Colonic mucosa (tissue), 4 donors: ENCODE data around the gene PDE7B. TPM values are rescaled to one million over a fixed set of nuclear protein-coding genes. Genes with fewer than 3 reads are reported as not detected.

Source experiments
- DNase-seq: peaks from one replicate; pipeline ENCODE4 v3.0.0-alpha.2; 2020
- H3K27ac ChIP-seq: fragments of 200-600 bp; one replicate; pipeline ENCODE4 v1.8.0; 2021
- H3K27me3 ChIP-seq: fragments of 200-600 bp; one replicate; pipeline ENCODE4 v1.8.0; 2021
- H3K36me3 ChIP-seq: fragments of 200-600 bp; one replicate; pipeline ENCODE4 v1.8.0; 2021
- H3K4me1 ChIP-seq: fragments of 200-600 bp; one replicate; pipeline ENCODE4 v1.8.0; 2021; ENCODE audit warnings: mild to moderate bottlenecking
- H3K4me3 ChIP-seq: fragments of 200-600 bp; one replicate; pipeline ENCODE4 v1.8.0; 2021
- H3K9ac ChIP-seq, 2 donors: one replicate each; pipeline ENCODE4 v1.7.0; 2013; ENCODE audit warnings: control low read depth in 2 of 2, low read depth in 2 of 2, low read length in 2 of 2
- H3K9me3 ChIP-seq: fragments of 200-600 bp; one replicate; pipeline ENCODE4 v1.8.0; 2021
- CTCF ChIP-seq: fragments of 200-600 bp; IDR thresholded peaks from one replicate; pipeline ENCODE4 v1.8.0; 2022; ENCODE audit warnings: antibody characterized with exemption, mild to moderate bottlenecking
- intact Hi-C: fragments of 100-400 bp; cut with DNase I; formaldehyde crosslinking; loops from one replicate; pipeline ENCODE4 v1.14.1; 2022
- total RNA-seq, 2 donors: library from RNA; stranded (reverse); fragmentation: NEBNext Ultra II Directional in 1 of 2; extraction: Animal tissue kit (Norgen Biotek cat#: 25700) in 1 of 2; gene quantifications; one replicate each; pipeline ENCODE4 v1.2.1, GENCODE V29; 2021
- donor health status: healthy.
- donor health status: DM: no; HTN: no; CAD: no.
- donor health status: DM: no; HTN: no; CAD: no.

PDE7B gene
- total RNA-seq, 2 donors from 2014 or later, result 1.0 to 1.4 TPM

- no peak for DNase-seq
- intact Hi-C loops, result no loop called here
Observed at GRCh38 chr6:135940616-135941167, 89.2 kb downstream of the PDE7B start.

GRCh38 chr6:135941275-135942025 lies 89.9 kb downstream of the PDE7B start:
- no peak for TF ChIP-seq CTCF
- no peaks in the 10 kb centered on the region for H3K4me1 ChIP-seq
- H3K9me3 ChIP-seq, result no peaks in the 10 kb centered on the region
- no peaks in the 10 kb centered on the region for H3K36me3 ChIP-seq
- intact Hi-C loops, result no loop called here
- H3K27me3 ChIP-seq, result no peaks in the 10 kb centered on the region
- no peak overlapping the region for H3K27ac ChIP-seq
- H3K9ac ChIP-seq, result no peak overlapping the region
- H3K4me3 ChIP-seq, result no peak overlapping the region
- no peak for DNase-seq

More at GRCh38 chr6:135940616-135941167, 89.2 kb downstream of the PDE7B start:
- Histone ChIP-seq H3K4me1 (no peaks in the 10 kb centered on the region), H3K9me3 (no peaks in the 10 kb centered on the region), H3K27ac (no peak overlapping the region), H3K4me3 (no peak overlapping the region), H3K9ac (no peak overlapping the region), H3K27me3 (no peaks in the 10 kb centered on the region), H3K36me3 (no peaks in the 10 kb centered on the region)
- no peak for TF ChIP-seq CTCF

GRCh38 chr6:135944120-135944519 lies 92.6 kb downstream of the PDE7B start:
- no peak for DNase-seq
- H3K4me1 ChIP-seq, result no peaks in the 10 kb centered on the region
- no peaks in the 10 kb centered on the region for H3K27me3 ChIP-seq
- H3K27ac ChIP-seq, result no peak overlapping the region
- H3K36me3 ChIP-seq, result no peaks in the 10 kb centered on the region
- H3K9me3 ChIP-seq, result no peaks in the 10 kb centered on the region
- TF ChIP-seq CTCF, result no peak
- no peak overlapping the region for H3K4me3 ChIP-seq
- intact Hi-C loops, result no loop called here
- H3K9ac ChIP-seq, result no peak overlapping the region

GRCh38 chr6:135946674-135947073 lies 95.2 kb downstream of the PDE7B start:
- Histone ChIP-seq H3K4me3 (no peak overlapping the region), H3K27ac (no peak overlapping the region), H3K4me1 (no peaks in the 10 kb centered on the region), H3K27me3 (no peaks in the 10 kb centered on the region), H3K36me3 (no peaks in the 10 kb centered on the region), H3K9ac (no peak overlapping the region), H3K9me3 (no peaks in the 10 kb centered on the region)
- intact Hi-C loops, result no loop called here
- DNase-seq, result no peak
- TF ChIP-seq CTCF, result no peak

- Histone ChIP-seq H3K9ac (no peak overlapping the region), H3K9me3 (no peaks in the 10 kb centered on the region), H3K36me3 (no peaks in the 10 kb centered on the region), H3K27ac (no peak overlapping the region), H3K27me3 (no peaks in the 10 kb centered on the region), H3K4me3 (no peak overlapping the region), H3K4me1 (no peaks in the 10 kb centered on the region)
- intact Hi-C loops, result no loop called here
- no peak for TF ChIP-seq CTCF
- no peak for DNase-seq
Observed at GRCh38 chr6:135950669-135951068, 99.2 kb downstream of the PDE7B start.
